ENCODE results near the gene DPF3. TPM values are rescaled to one million over a fixed set of nuclear protein-coding genes. Genes with fewer than 3 reads are reported as not detected.
A peak's percentile ranks its signal among the peaks of the same experiment; 100 is the strongest.
"Not testable (repeated sequence)": the region's sequence is repeated elsewhere in the genome, so short reads cannot be mapped to it uniquely, and the experiment has no call there.

DPF3 gene
- total RNA-seq, 4 donors from 2014 or later = 1.1 to 4.7 (median 1.8) TPM

DNA sequence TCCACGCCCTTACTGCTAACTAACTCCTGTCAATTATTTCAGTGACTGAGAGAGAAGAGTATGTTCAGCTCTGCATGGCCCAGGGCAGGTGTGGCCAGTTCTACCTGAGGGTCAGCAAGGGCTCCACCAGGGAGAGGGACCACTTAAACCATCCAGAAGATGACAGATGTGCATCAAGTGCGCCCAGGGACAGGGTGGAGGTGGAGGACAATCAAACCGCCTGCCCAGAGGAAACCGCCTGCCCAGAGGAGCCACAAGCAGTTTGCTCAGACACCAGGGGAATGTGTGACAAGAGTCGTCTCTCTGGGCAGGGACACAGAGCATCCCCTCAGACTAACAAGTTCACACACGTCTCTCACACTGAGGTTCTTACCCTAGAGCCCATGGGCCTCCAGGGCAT lies 14.5 kb downstream of the DPF3 start:
- intact Hi-C loops (cut with DNase I; ENCODE audit: low total_unique reads) = no loop called here
- TF ChIP-seq, protein P1, sequence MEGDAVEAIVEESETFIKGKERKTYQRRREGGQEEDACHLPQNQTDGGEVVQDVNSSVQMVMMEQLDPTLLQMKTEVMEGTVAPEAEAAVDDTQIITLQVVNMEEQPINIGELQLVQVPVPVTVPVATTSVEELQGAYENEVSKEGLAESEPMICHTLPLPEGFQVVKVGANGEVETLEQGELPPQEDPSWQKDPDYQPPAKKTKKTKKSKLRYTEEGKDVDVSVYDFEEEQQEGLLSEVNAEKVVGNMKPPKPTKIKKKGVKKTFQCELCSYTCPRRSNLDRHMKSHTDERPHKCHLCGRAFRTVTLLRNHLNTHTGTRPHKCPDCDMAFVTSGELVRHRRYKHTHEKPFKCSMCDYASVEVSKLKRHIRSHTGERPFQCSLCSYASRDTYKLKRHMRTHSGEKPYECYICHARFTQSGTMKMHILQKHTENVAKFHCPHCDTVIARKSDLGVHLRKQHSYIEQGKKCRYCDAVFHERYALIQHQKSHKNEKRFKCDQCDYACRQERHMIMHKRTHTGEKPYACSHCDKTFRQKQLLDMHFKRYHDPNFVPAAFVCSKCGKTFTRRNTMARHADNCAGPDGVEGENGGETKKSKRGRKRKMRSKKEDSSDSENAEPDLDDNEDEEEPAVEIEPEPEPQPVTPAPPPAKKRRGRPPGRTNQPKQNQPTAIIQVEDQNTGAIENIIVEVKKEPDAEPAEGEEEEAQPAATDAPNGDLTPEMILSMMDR (IDR thresholded peaks at IDR 0.05) = no peak
- no peak for TF ChIP-seq POLR2A (IDR thresholded peaks at IDR 0.05)
- DNase-seq (ENCODE audit: low spot score in 2 of 2) = peak in 1 of 2 donors; percentile 74
- no peak overlapping the region for H3K4me3 ChIP-seq (ENCODE audit: low read depth, poor library complexity, severe bottlenecking)
- WGBS, 2 donors = 86 to 92% methylated on average over 6 of the region's 6 CpGs

GRCh38 chr14:72878746-72879145 lies 15.2 kb downstream of the DPF3 start:
- WGBS, 2 donors = 89 to 90% methylated on average over 5 of the region's 5 CpGs
- intact Hi-C loops (cut with DNase I; ENCODE audit: low total_unique reads) = no loop called here
- DNase-seq (ENCODE audit: low spot score in 2 of 2) = peak in 1 of 2 donors; percentile 23
- TF ChIP-seq POLR2A (IDR thresholded peaks at IDR 0.05) = no peak
- TF ChIP-seq, protein P1 (IDR thresholded peaks at IDR 0.05) = no peak
- H3K4me3 ChIP-seq (ENCODE audit: low read depth, poor library complexity, severe bottlenecking) = no peak overlapping the region

GRCh38 chr14:72876710-72877063 lies 17.2 kb downstream of the DPF3 start:
- 47 to 57% methylated on average over 4 of the region's 4 CpGs for WGBS, 2 donors
- intact Hi-C loops (cut with DNase I; ENCODE audit: low total_unique reads) = no loop called here
- TF ChIP-seq POLR2A (IDR thresholded peaks at IDR 0.05) = no peak
- TF ChIP-seq, protein P1 (IDR thresholded peaks at IDR 0.05) = no peak
- H3K4me3 ChIP-seq (ENCODE audit: low read depth, poor library complexity, severe bottlenecking) = no peak overlapping the region
- no peak for DNase-seq (ENCODE audit: low spot score in 2 of 2)

DNA sequence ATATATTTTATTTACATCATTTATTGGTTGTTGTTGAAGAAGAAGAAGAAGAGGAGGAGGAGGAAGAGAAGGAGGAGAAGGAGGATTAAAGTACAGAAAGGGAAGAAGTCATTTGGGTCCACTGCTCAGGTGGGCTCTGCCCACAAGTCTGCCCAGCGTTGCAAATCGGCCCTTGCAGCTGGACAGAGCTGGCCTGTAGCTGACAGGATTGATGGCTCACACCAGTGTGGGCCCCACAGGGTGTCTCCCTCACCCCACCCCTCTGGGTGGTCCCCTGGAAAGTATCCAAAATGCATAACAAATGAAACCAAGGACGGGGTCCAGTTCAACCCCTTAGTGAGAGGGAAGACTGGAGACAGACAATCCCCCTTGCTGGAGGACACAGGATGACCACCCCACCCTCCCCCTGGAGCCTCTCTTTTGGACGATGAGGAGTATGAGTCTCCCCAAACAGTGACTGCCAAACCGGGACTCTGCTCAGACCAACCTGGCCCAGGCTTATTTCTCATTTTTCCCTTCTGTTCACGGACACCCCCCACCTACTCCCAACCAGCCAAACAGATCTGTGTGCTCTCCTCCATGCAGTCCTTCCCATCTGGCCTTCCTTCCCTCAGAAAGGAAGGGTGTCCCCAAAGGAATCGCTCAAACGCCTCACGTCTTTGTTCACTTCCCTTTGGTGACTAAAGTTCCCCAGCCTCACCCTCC lies 17.7 kb downstream of the DPF3 start:
- no peak overlapping the region for H3K4me3 ChIP-seq (ENCODE audit: low read depth, poor library complexity, severe bottlenecking)
- TF ChIP-seq POLR2A (IDR thresholded peaks at IDR 0.05) = no peak
- TF ChIP-seq, protein P1 (IDR thresholded peaks at IDR 0.05) = no peak
- WGBS, 2 donors = 70 to 74% methylated on average over 9 of the region's 9 CpGs
- intact Hi-C loops (cut with DNase I; ENCODE audit: low total_unique reads) = no loop called here
- peak in 1 of 2 donors; percentile 64 for DNase-seq (ENCODE audit: low spot score in 2 of 2)

DNA sequence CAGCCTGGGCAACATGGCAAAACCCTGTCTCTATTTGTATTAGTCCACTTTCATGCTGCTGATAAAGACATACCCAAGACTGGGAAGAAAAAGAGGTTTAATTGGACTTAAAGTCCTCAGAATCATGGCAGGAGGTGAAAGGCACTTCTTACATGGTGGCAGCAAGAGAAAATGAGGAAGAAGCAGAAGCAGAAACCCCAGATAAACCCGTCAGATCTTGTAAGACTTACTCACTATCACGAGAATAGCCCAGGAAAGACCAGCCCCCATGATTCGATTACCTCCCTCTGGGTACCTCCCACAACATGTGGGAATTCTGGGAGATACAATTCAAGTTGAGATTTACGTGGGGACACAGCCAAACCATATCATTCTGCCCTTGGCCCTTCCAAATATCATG lies 23.0 kb downstream of the DPF3 start:
- WGBS, 2 donors = 79 to 81% methylated on average over 4 of the region's 4 CpGs
- DNase-seq (ENCODE audit: low spot score in 2 of 2); H3K4me3 ChIP-seq (ENCODE audit: low read depth, poor library complexity, severe bottlenecking); intact Hi-C loops (cut with DNase I; ENCODE audit: low total_unique reads): not testable (repeated sequence)

- intact Hi-C loops (cut with DNase I; ENCODE audit: low total_unique reads) = no loop called here
- TF ChIP-seq, protein P1 (IDR thresholded peaks at IDR 0.05) = no peak
- no peak for TF ChIP-seq POLR2A (IDR thresholded peaks at IDR 0.05)
- no peak overlapping the region for H3K4me3 ChIP-seq (ENCODE audit: low read depth, poor library complexity, severe bottlenecking)
- no peak for DNase-seq (ENCODE audit: low spot score in 2 of 2)
- 86 to 87% methylated on average over 8 of the region's 8 CpGs for WGBS, 2 donors
These were observed 24.2 kb downstream of the DPF3 start for GRCh38 chr14:72869407-72870329.

All from lower leg skin (tissue), 4 donors.